GM12878 (cell line): Measurements from ENCODE around the gene MAFG. TPM values are rescaled to one million over a fixed set of nuclear protein-coding genes. Genes with fewer than 3 reads are reported as not detected.

ENCODE experiments used
- ATAC-seq: fragments of 200-7000 bp; cut with Tn5 transposase; 3 replicates; pipeline ENCODE4 v1.9.1; 2020; ENCODE audit warnings: mild to moderate bottlenecking, moderate library complexity
- BruUV-seq: library from RNA; stranded (reverse); fragments of 400-500 nt; replicated peaks from 2 replicates; lab custom pipeline; 2021; lab: Mats Ljungman, UMichigan
- CTCF ChIA-PET: fragments of 300-600 bp; sonication (Branson Sonifier 250); formaldehyde crosslinking; extraction: SDS; loops from one replicate; lab custom pipeline; 2021; ENCODE audit warnings: inconsistent platforms; lab: Yijun Ruan, JAX
- POLR2A ChIA-PET: fragments of 350-600 bp; formaldehyde crosslinking; extraction: SDS; loops from one replicate; lab custom pipeline; 2021; ENCODE audit warnings: inconsistent platforms; lab: Charles Lee
- RAD21 ChIA-PET: fragments of 300-600 bp; sonication (Branson Sonifier 250); formaldehyde crosslinking; loops from one replicate; lab custom pipeline; 2023; ENCODE audit warnings: antibody characterized with exemption; ENCODE audit not compliant: unreplicated experiment; lab: Charles Lee
- SMC1A ChIA-PET: fragments of 300-600 bp; sonication (Branson Sonifier 250); formaldehyde crosslinking; loops from one replicate; lab custom pipeline; 2023; ENCODE audit not compliant: unreplicated experiment, uncharacterized antibody; lab: Charles Lee
- DNase-seq: peaks from one replicate; pipeline ENCODE4 v3.0.0-alpha.2; 2011; ENCODE audit warnings: low read depth, low spot score
- FAIRE-seq: peaks from 3 replicates; lab custom pipeline; 2011; peaks lifted over from hg19 to GRCh38; lab: Jason Lieb, UNC
- H2AFZ ChIP-seq: 2 replicates; pipeline ENCODE4 v1.6.0; 2011; ENCODE audit warnings: low read depth, low read length, control low read depth; ENCODE audit not compliant: control insufficient read depth
- H3K27ac ChIP-seq: 2 replicates; pipeline ENCODE4 v1.5.1; 2011; ENCODE audit warnings: control low read depth; ENCODE audit not compliant: control insufficient read depth, insufficient read depth
- H3K27me3 ChIP-seq, 2 experiments: replicated peaks in 1 of 2; 2 replicates each; pipeline versions ENCODE4 v1.6.0 to v1.6.1; 2011; ENCODE audit warnings: low read length in 1 of 2; ENCODE audit not compliant: control insufficient read depth in 2 of 2, insufficient read depth in 2 of 2
- H3K36me3 ChIP-seq, 2 experiments: 2 replicates each; pipeline ENCODE4 v1.5.1; 2011; ENCODE audit warnings: low read length in 1 of 2; ENCODE audit not compliant: control insufficient read depth in 2 of 2, insufficient read depth in 2 of 2
- H3K4me1 ChIP-seq: 2 replicates; pipeline ENCODE4 v1.6.1; 2011; ENCODE audit warnings: mild to moderate bottlenecking, low read length, moderate library complexity, mixed read lengths; ENCODE audit not compliant: control insufficient read depth, insufficient read depth
- H3K4me2 ChIP-seq: 2 replicates; pipeline ENCODE4 v1.6.0; 2011; ENCODE audit warnings: control low read depth; ENCODE audit not compliant: control insufficient read depth, insufficient read depth
- H3K4me3 ChIP-seq: fragments of 200-600 bp; sonication (generic); 2 replicates; pipeline ENCODE4 v1.5.1; 2016
- H3K79me2 ChIP-seq: 2 replicates; pipeline ENCODE4 v1.6.0; 2011; ENCODE audit warnings: low read length; ENCODE audit not compliant: control insufficient read depth, insufficient read depth
- H3K9ac ChIP-seq: 2 replicates; pipeline ENCODE4 v1.8.0; 2011; ENCODE audit warnings: low read length, control low read depth, mixed read lengths; ENCODE audit not compliant: control insufficient read depth, insufficient read depth
- H3K9me3 ChIP-seq: replicated peaks from 3 replicates; pipeline ENCODE4 v1.5.1; 2011; ENCODE audit warnings: mild to moderate bottlenecking, low read length; ENCODE audit not compliant: control insufficient read depth, insufficient read depth
- H4K20me1 ChIP-seq: 2 replicates; pipeline ENCODE4 v1.6.0; 2011; ENCODE audit not compliant: control insufficient read depth, insufficient read depth
- BCLAF1 ChIP-seq: fragments of 450-650 bp; IDR thresholded peaks from 2 replicates; pipeline ENCODE4 v1.6.1; 2017; ENCODE audit warnings: antibody characterized with exemption, mild to moderate bottlenecking, moderate library complexity
- CBX5 ChIP-seq: sonication (generic); IDR thresholded peaks from 2 replicates; pipeline ENCODE4 v1.6.1; 2016; ENCODE audit warnings: low read depth, moderate library complexity, mild to moderate bottlenecking, inconsistent platforms
- CREB1 ChIP-seq: IDR thresholded peaks from 2 replicates; pipeline ENCODE4 v1.6.1; 2012; ENCODE audit warnings: low read depth, mild to moderate bottlenecking, inconsistent platforms
- DPF2 ChIP-seq: fragments of 450-650 bp; IDR thresholded peaks from 2 replicates; pipeline ENCODE4 v1.6.1; 2017; ENCODE audit warnings: mild to moderate bottlenecking
- EED ChIP-seq: sonication (generic); IDR thresholded peaks from 2 replicates; pipeline ENCODE4 v1.6.1; 2016; ENCODE audit warnings: antibody characterized with exemption, low read depth
- ESRRA ChIP-seq: IDR thresholded peaks from 2 replicates; pipeline ENCODE4 v1.6.1; 2012; ENCODE audit warnings: mild to moderate bottlenecking, low read length, improper control_type of control experiment
- GATAD2B ChIP-seq: fragments of 450-650 bp; conservative IDR thresholded peaks from 2 replicates; pipeline ENCODE4 v1.6.1; 2017; ENCODE audit warnings: low read depth, mild to moderate bottlenecking, moderate library complexity
- HDAC6 ChIP-seq: fragments of 200-600 bp; sonication (generic); IDR thresholded peaks from one replicate; pipeline ENCODE4 v1.8.0; 2017; ENCODE audit warnings: antibody characterized with exemption; ENCODE audit not compliant: unreplicated experiment
- IKZF1 ChIP-seq: fragments of 450-650 bp; conservative IDR thresholded peaks from 2 replicates; pipeline ENCODE4 v1.6.1; 2017; ENCODE audit warnings: antibody characterized with exemption, mild to moderate bottlenecking
- IRF4 ChIP-seq: IDR thresholded peaks from 2 replicates; pipeline ENCODE4 v1.6.1; 2011; ENCODE audit warnings: low read depth, low read length
- NBN ChIP-seq: fragments of 450-650 bp; IDR thresholded peaks from 2 replicates; pipeline ENCODE4 v1.6.1; 2016
- PKNOX1 ChIP-seq: fragments of 450-650 bp; IDR thresholded peaks from 2 replicates; pipeline ENCODE4 v1.6.1; 2016; ENCODE audit warnings: mild to moderate bottlenecking
- REST ChIP-seq: IDR thresholded peaks from 2 replicates; pipeline ENCODE4 v1.6.1; 2012; ENCODE audit warnings: mild to moderate bottlenecking, low read depth, low read length
- RUNX3 ChIP-seq: IDR thresholded peaks from 2 replicates; pipeline ENCODE4 v1.6.1; 2012; ENCODE audit warnings: low read length, inconsistent platforms
- SPI1 ChIP-seq: IDR thresholded peaks from 2 replicates; pipeline ENCODE4 v1.6.1; 2011; ENCODE audit warnings: low read depth, mild to moderate bottlenecking, low read length, moderate library complexity, borderline replicate concordance; ENCODE audit not compliant: insufficient read depth
- ZZZ3 ChIP-seq: IDR thresholded peaks from 2 replicates; pipeline ENCODE4 v1.6.1; 2011; ENCODE audit warnings: low read depth; ENCODE audit not compliant: control insufficient read depth, insufficient read length
- WGBS: methylation state at CpG from one replicate; pipeline ENCODE4 v1.1.6; 2016; ENCODE audit warnings: low lambda C conversion rate; ENCODE audit not compliant: insufficient replicate concordance, insufficient coverage; ENCODE audit errors: missing lambda C conversion rate; 5-methylcytosine and 5-hydroxymethylcytosine counted together
- in situ Hi-C: fragments of 300-500 bp; cut with MboI; formaldehyde crosslinking; loops from 9 replicates; pipeline ENCODE4 v1.14.3; 2018; ENCODE audit warnings: mixed read lengths
- intact Hi-C: fragments of 100-400 bp; cut with micrococcal nuclease; formaldehyde crosslinking; loops from one replicate; pipeline ENCODE4 v1.14.2; 2022; ENCODE audit not compliant: unreplicated experiment
- polyA plus RNA-seq, 11 experiments: library from polyadenylated mRNA; depleted of rRNA in 4 of 11; unstranded in 6 of 11; stranded (reverse) in 5 of 11; fragments of >200 nt; fragmentation: Nextera tagmentation in 4 of 11; fragmentation: Illumina TruSeq in 1 of 11; extraction: Ambion mirVana in 4 of 11; extraction: Trizol in 1 of 11; gene quantifications; 1 replicate in 1 of 11; 2 replicates in 10 of 11; pipeline versions ENCODE4 v1.2.1 to v1.2.3, GENCODE V29; 2011 to 2016; ENCODE audit warnings: inconsistent platforms in 2 of 11, missing spikeins in 2 of 11, low read depth in 1 of 11
- total RNA-seq, 4 experiments: library from RNA; depleted of rRNA in 3 of 4; stranded (reverse); fragments of >200 nt in 3 of 4; fragmentation: Illumina TruSeq in 1 of 4; extraction: Trizol in 1 of 4; gene quantifications; 2 replicates each; pipeline versions ENCODE4 v1.2.1 to v1.2.3, GENCODE V29; 2013 to 2021

The MAFG gene
- total and polyA plus RNA-seq, 10 of the 15 experiments (the other 5 are each of a cell fraction or from before 2014, with no cell fraction given): 0.48 to 20.1 (median 7.6) TPM

- POLR2A ChIA-PET: interaction anchor here (0.6 to 1.0 kb wide), 7 partner anchors 8 to 294 kb away, joined by 3 to 5 read pairs (median 4); no protein-coding TSS in a partner anchor
- RAD21 ChIA-PET: interaction anchor here (0.9 to 1.6 kb wide), 2 partner anchors 30 to 36 kb away, joined by 4 to 7 read pairs; partner anchors contain the start of gene NOTUM
- CTCF ChIA-PET: interaction anchor here (1.9 kb wide), 1 partner anchor 61 kb away, joined by 6 read pairs; no protein-coding TSS in a partner anchor
- intact Hi-C loops: no loop called here
- H3K4me2 ChIP-seq: no peak overlapping the region; the same call in 1 of the 2 replicates
- peaks cover 17% of the 10 kb centered on the region for H3K4me1 ChIP-seq
- WGBS: 39% methylated on average over 20 of the region's 20 CpGs
- in situ Hi-C loops: no loop called here
- no peak overlapping the region for H3K4me3 ChIP-seq
- no peak for FAIRE-seq
- peaks cover 15% of the 10 kb centered on the region for H3K79me2 ChIP-seq
- H3K27ac ChIP-seq: 0 out of 2 replicates have a peak overlapping the region, but pooled peaks have one; percentile 24
- SMC1A ChIA-PET: interaction anchor here (0.7 kb wide), 1 partner anchor 420 kb away, joined by 3 read pairs; no protein-coding TSS in a partner anchor
- H2AFZ ChIP-seq: no peak overlapping the region
- no peaks in the 10 kb centered on the region for H4K20me1 ChIP-seq
- ATAC-seq: peak; percentile 45
- peaks cover 0 to 2% of the 10 kb centered on the region in 2 experiments; a peak in 1 of 4 replicates for H3K36me3 ChIP-seq
- no peaks in the 10 kb centered on the region for H3K9me3 ChIP-seq
- H3K9ac ChIP-seq: no peak overlapping the region
- H3K27me3 ChIP-seq: no peaks in the 10 kb centered on the region
- DNase-seq: no peak
- no TSS peak for BruUV-seq
- TF ChIP-seq CBX5: no peak
- no peak for TF ChIP-seq CREB1
- TF ChIP-seq ESRRA: no peak
- TF ChIP-seq HDAC6: no peak
- peak; percentile 31; the same call in 1 of the 2 replicates for TF ChIP-seq DPF2
- TF ChIP-seq BCLAF1: no peak
- no peak for TF ChIP-seq RUNX3
- TF ChIP-seq REST: peak; percentile 73; the same call in 1 of the 2 replicates
- TF ChIP-seq IRF4: no peak
- TF ChIP-seq GATAD2B: no peak; the same call in 1 of the 2 replicates
- no peak for TF ChIP-seq NBN
- TF ChIP-seq ZZZ3: no peak
- peak; percentile 49 for TF ChIP-seq PKNOX1
- TF ChIP-seq EED: no peak
- peak; percentile 22; the same call in 1 of the 2 replicates for TF ChIP-seq IKZF1
- no peak for TF ChIP-seq SPI1
Observed at GRCh38 chr17:81930142-81931125, 2.9 kb upstream of the MAFG start.
